GM18867 (cell line): ENCODE measurements around the gene GTF3A.
A peak's percentile ranks its signal among the peaks of the same experiment; 100 is the strongest.
"Not testable (repeated sequence)": the region's sequence is repeated elsewhere in the genome, so short reads cannot be mapped to it uniquely, and the experiment has no call there.

ENCODE experiments used
- ATAC-seq: cut with Tn5 transposase; IDR thresholded peaks from one replicate; pipeline ENCODE4 v1.9.1; 2021; ENCODE audit warnings: mild to moderate bottlenecking, moderate library complexity; ENCODE audit not compliant: unreplicated experiment

GTF3A gene

DNA sequence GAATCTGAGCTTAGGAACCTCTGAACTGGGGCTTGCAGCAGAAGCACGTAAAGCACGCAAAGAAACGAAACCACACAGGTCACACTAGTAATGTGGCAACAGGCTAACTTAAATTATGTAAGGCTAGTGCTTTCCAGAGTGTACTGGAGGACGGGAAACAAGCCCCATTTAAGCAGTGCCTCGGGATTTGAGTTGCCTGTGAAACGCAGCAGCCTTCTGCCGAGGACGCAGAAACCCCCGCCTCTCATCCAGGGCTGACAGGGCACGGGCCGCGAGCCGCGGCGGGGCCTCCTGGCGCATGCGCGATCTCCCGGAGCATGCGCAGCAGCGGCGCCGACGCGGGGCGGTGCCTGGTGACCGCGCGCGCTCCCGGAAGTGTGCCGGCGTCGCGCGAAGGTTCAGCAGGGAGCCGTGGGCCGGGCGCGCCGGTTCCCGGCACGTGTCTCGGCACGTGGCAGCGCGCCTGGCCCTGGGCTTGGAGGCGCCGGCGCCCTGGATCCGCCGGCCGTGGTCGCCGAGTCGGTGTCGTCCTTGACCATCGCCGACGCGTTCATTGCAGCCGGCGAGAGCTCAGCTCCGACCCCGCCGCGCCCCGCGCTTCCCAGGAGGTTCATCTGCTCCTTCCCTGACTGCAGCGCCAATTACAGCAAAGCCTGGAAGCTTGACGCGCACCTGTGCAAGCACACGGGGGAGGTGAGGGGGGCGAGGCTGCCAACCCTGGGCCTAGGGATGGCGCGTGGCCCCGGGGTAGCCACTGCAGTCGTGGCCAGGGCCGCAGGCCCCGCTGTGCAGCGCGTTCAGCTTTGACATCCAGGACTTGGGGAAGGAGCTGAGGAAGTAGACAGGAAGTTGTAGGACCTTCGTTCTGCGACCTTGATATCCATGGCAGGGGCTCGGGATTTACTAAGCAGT lies at the start of gene GTF3A:
GTF3A (plus strand) TSS at position 374 of the 912 bp plus-strand sequence.
- ATAC-seq = peak; percentile 66

DNA sequence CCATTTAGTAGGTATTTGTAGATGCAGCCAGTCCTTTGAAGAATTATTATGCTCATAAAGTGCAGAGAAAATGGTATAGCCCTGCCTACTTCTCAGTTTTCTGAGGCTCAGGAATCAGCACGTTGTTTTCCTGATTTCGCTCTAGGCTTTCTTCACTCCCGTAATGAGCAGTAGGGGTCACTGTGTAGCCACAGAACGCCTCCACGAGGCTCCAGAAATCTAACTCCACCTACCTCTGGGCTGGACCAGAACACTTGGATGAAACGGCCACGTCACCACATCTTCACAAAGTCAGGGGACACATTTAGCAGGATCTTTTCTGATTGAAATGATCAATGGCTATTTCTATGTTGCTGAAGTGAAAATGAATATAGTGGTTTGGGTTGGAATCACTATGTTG lies 49.8 kb upstream of the GTF3A start:
- peak; percentile 82 for ATAC-seq

DNA sequence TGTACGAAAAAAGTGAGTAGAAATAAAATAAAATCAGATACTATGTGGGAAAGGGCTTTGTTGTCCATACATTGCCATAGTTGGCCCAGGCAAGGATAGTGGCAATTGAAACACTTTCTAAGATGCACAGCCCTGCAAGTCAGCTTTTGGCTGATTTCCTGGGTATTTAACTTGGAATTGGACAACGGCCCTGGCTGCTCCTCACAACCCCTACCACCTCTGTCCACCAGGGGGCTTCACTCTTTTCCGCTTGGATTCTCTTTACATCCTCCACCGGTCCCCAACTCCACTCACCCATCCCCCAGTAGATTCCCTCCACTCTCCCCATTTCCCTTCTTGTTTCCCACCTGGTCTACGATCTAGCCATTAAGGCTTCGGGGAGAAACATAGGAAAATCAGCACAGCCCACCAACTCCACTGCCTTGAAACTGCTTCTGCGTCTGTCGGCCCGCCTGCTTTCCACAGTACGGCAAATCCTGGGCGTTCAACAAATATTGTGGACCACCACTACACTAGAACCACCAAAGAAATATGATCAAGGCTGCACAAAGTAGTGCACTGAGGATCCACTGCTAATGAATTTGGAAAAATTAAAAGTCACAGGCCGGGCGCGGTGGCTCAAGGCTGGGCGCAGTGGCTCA lies 48.6 kb upstream of the GTF3A start:
- no peak for ATAC-seq

DNA sequence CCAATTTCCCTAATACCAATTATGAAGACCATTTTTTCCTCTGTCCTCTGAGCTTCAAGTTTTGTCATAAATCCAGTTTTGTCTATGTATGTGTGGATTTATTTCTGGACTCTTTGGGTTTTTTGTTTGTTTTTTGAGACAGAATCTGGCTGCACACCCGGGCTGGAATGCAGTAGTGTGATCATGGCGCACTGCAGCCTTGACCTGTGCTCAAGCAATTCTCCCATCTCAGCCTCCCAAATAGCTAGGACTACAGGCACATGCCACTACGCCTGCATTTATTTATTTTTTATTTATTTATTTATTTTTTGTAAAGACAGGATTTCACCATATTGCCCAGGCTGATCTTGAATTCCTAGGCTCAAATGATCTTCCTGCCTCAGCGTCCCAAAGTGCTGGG lies 45.3 kb upstream of the GTF3A start:
- no peak for ATAC-seq

DNA sequence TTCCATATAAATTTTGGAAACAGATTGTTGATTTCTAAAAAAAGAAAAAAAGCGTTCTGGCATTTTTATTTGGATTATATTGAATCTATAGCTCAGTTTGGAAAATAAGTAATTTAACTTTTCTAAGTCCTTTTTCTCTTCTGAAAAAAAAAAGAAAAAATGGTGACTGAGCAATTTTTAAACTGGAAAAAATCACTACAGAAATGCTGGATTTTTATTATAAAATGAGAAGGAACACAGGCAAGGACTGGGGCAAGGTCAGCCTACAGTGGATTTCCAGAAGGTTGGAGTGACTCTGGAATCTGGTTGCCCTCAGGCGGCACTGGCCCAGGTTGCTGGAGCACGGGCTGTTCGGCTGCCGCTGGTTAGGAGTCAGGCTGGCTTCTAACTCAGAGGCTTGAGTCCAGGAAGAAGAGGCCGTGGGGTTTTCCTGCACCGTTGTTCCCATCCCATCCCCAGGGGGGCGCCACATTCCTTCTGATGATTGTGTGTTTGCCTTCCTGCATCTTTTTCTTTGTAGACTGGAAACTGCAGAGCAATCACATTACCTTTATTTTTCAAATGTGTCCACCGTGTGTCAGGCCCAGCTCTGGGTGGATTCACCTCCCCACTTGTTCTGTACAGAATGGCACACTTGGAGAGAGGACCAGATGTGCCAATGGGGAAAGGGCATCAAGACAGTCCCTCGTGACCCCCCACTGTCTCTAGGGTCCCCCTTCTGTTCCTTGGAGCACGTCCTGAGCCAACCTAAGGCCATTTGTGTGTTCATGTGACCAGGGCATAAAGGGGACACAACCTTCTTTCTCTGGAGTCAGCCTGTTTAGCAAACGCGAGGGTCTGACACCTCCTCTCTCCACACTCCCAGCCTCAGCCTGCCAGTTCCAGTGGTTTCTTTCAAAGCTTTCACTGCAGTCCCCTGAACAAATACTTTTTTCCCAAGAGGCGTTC lies 44.5 kb upstream of the GTF3A start:
- no peak for ATAC-seq

DNA sequence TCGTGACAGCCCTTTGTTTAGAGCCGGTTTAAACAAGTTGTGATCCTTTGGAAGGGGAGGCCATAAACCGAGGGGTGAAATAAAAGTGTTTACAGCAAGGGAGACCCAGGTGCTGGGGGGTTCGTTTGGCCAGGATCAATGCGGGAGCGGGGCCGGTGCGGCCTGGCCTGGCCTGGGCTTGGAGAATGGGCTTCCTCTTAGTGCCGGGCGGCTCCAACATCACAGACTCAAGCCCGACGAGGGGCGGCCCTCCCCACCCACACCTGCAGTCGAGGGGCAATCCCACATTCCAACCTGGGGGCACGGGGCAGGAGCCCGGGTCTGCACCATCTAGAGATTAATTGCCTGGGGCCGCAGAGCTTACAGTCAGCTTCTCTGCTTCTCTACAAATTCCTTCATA lies 42.8 kb upstream of the GTF3A start:
- no peak for ATAC-seq

DNA sequence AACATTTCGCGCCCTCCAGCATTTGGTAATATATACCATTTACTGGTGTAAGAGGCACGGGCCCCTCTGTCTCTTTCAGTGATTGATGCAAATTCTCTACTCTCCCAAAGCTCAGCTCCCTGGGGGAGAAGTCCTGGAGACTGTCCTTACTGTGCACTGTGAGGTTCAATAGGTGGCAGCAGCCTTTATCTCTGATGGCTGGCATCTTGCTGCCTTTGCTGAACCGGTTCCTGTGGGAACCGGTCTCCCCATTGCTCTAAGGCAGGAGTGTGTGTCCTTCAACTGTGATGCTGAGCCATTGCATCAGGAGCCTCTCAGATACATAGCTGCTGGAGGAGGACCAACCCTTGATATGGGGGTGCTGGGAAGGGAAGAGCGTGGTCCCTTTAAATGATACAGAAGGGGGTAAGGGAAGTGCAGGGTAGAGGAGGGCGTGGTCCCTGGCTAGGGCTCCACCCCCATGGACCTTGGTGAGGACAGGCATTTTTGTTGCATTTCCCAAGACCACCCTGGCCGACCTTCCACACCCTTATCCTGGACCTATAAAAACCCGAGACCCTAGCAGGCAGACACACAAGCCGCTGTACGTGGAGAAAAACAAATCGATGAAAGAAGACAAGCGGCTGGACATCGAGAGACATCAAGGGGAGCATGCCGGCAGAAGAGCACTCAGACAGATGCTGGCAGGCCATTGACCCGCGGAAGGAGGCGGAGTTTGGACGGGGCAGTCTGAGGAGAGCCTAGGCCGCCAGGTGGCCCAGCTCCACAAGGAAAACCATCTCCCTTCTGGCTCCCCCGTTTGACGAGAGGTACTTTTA lies 41.1 kb upstream of the GTF3A start:
- no peak for ATAC-seq

DNA sequence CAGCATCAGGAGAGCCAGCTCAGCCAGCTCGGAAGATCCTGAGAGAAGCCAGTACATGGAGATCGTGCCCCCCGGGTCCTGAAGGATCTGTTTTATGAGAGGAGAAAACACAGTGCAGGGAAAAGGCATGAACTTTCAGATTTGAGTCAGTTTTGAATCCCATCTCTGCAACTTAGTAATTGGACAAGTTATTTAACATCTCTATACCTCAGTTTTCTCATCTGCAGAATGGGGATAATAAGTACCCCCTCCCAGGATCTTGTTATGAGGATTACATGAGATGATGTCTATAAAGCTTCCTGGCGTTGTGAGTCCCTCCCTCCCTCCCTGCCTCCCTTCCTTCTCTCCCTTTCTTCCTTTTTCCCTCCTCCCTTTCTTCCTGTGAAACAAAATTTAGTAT lies 40.1 kb upstream of the GTF3A start:
- ATAC-seq = no peak

DNA sequence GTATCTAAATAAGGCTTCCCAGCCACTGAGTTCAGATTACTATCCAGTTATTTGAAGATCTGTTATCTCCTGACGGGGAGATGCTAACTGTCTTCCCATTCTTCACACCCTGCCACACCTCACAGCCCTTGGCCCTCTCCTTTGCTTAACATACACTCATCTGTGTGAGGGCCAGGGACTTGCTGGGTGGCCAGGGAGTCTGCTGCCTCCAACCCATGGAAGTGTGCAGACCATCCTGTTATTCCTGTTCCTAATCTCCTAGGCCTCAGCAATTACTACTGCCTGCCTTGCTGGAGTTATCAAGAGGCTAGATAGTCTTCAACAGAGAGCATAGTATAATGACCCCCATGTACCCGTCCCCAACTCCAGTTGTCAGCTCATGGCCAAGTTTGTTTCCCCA lies 36.2 kb upstream of the GTF3A start:
- no peak for ATAC-seq

DNA sequence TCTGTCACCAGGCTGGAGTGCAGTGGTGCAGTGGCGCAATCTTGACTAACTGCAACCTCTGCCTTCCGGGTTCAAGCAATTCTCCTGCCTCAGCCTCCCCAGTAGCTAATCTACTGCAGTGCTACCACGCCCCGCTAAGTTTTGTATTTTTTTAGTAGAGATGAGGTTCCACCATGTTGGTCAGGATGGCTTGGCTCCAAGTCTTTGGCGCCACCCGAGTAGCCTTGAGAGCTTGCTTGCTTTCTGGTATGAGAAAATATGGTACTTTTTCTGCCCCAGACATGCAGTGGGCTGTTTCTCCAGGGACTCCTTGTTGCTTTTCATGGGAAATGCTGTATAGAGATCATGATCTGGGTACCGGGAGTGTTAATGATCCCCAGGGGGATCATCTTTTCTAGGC lies 34.5 kb upstream of the GTF3A start:
- ATAC-seq = no peak

DNA sequence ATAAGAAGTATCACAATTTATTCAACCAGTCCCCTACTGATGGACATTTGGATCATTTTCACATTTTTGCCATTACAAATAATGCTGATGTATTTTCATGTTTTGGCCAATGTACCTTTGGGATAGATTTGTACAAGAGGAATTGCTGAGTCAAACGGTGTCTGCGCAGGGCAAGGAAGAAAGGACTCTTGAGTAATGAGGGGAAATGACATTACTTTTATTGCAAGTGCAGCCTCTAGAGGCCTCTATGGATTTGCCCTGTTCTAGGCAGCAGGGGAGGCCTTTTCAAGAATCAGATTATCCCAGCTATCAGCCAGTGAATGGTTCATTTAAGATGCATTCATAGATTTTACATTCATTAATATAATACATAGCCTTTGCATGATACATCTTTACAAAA lies 32.9 kb upstream of the GTF3A start:
- no peak for ATAC-seq

DNA sequence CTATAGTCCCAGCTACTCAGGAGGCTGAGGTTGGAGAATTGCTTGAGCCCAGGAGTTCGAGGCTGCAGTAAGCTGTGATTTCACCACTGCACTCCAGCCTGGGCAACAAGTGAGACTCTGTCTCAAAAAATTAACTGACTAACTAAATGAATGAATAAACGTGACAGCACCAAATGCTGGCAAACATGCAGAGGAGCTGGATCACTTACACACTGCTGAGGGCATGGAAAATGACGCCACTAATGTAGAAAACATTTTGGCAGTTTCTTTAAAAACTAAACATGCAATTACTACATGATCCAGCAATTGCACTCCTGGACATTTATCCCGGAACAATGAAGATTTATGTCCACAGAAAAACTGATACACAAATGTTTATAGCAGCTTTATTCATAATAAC lies 31.3 kb upstream of the GTF3A start:
- ATAC-seq = no peak

DNA sequence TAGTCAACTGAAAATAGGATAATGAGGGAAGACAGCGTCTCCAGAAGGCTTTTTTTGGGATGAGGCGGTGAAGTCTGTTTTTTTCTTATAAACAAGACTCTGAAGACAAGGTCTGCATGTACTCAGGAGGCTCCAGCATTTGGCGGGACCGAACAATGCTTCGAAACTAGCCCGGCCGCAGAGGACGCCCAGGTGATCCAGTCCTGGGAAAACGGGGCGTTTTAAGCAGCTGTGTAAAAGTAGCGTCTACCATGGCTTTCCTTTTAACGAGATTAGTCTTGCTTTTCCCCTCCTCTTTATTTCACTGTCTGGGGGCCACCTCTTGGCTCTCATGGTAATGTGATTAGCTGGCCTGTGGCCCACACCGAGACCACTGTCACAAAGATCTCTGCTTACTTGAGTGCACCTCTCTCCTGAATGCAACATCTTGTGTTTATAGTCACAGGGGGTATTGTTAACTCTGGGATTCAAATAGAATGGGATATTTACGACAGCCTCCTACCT lies 29.4 kb upstream of the GTF3A start:
- no peak for ATAC-seq

DNA sequence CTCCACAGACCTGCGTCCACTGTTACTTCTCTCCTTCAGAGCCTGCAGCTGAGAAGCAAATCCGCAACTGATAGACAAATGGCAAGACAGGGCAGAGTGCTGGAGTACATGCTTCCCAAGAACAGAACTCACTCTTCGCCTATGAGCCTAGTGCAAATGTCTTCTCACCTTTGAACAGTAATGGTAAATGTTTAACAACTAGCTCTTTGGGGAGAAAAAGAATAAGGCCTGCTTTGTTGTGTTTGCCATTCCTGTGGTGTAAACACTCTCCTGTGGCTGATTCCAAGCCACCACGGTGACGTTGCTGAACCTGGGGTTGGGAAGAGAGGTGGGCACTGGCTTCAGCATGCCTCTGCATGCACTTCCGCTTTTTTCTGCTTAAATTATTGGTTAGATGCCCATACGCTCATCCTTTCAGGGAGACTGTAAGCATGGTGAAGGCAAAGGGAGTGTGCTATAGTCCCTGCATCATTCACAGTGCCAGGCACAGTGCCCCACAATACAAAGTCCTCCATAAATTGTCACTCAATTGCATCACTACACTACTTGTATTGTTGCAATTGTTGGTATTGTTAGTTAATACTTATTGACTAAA lies 28.1 kb upstream of the GTF3A start:
- ATAC-seq = no peak

DNA sequence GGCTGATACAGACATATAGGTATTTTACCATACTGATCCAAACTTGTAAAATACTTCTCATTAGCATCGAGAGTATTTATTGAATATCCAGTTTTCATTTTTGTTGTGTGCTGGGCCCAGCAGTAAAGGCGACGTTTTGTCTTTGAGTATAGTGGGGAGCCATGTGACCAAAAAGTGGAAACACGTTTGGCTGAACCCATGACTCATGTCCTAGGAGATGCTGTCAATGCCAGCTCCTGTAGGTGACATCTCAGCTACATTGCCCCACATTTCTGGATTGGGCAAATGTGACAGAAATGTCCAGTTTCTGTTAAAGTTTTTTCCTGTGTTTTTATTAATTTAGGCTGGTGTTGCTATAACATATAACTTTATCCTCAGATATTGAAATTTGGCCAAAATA lies 26.1 kb upstream of the GTF3A start:
- no peak for ATAC-seq

DNA sequence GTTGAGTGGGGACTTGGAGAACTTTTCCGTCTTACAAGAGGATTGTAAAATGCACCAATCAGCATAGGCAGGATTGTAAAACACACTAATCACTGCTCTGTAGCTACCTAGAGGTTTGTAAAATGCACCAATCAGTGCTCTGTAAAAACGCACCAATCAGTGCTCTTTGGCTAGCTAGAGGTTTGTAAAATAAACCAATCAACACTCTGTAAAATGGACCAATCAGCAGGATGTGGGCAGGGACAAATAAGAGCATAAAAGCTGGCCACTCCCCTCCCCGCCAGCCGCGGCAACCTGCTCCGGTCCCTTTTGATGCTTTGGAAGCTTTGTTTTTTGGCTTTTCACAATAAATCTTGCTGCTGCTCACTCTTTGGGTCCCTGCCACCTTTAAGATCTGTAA lies 24.0 kb upstream of the GTF3A start:
- not testable (repeated sequence) for ATAC-seq

DNA sequence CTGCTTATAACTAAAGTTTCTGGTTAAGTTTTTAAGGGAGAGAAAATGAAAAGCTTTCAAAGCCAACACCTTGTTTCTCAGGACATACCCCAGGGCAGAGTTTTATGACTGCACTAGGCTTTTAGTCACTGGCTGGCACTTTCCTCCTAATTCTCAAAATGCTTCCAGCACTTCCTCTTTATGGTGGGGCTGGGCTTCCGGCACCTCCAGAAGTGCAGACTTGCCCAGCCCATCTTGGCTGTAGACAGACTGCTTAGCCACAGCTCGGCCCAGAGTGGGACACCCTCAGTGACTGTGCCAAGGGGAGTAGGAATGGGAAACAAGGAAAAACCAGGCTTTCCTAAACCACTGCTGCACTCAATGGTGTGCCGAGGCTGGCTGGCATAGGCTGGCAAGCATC lies 23.2 kb upstream of the GTF3A start:
- no peak for ATAC-seq

DNA sequence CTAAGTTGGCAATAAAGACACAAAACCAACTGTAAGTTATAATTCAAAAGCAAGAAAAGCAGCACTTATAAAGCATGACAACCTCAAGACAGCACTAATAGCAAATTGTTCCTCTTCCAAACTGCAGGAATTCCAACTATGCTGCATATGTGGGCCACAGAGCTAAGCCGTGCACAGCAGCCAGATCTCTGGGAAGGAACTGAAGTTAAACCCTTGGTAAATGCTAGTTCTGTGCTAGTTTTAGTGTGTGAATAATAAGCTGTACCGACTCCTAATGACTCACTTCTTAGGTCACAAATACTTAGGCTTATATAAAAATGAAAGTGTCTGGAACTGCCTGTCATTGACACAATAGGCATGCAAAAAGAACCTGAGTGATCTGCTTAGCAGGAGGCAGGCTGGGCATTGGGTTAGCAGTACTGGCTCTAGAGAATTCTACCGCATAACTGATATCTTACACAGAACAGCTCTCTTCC lies 21.2 kb upstream of the GTF3A start:
- no peak for ATAC-seq

DNA sequence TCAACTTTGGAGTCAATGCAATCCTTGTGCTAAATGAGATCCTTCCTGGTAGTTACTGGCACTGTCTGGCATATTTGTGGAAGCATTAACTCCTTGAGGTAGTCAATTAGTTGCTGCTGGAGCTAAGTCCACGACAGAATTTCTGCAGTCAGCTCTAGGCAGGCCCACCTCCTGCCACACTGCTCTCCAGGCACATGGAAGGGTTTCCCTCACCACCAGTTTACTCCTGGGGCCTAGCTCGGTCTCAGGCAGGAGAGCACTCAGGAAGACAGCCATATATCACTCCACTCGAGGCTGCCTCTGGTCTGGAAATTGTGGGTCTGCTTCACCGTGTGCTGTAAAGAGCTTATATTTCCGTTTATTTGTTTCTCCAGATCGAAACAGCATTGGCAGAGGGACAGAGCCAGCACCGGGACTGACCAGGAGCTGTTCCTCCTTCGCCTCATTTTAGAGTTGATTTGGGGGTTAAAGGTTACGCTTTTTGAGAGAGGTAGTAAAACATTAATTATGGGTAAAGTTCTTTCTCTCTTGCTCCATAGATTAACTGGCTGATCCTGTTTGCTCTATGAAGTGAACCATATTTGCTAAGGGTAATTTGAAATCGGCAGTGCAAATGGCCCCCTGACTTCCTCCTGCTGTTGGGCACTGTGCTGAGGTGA lies 20.6 kb upstream of the GTF3A start:
- ATAC-seq = no peak
